LNCaP clone FGC (cell line): ENCODE data around the gene RNF141.

Source experiments
- DNase-seq: peaks from one replicate; pipeline ENCODE4 v3.0.0-alpha.2; 2011; ENCODE audit warnings: low read depth
- H3K4me3 ChIP-seq: 2 replicates; pipeline ENCODE4 v1.5.1; 2011; ENCODE audit warnings: mild to moderate bottlenecking, low read depth, low read length, control low read depth
- CTCF ChIP-seq: IDR thresholded peaks from 2 replicates; pipeline ENCODE4 v1.5.1; 2012; ENCODE audit warnings: mild to moderate bottlenecking; ENCODE audit not compliant: control insufficient read depth, insufficient read depth; ENCODE audit errors: extremely low read depth

Gene RNF141

DNA sequence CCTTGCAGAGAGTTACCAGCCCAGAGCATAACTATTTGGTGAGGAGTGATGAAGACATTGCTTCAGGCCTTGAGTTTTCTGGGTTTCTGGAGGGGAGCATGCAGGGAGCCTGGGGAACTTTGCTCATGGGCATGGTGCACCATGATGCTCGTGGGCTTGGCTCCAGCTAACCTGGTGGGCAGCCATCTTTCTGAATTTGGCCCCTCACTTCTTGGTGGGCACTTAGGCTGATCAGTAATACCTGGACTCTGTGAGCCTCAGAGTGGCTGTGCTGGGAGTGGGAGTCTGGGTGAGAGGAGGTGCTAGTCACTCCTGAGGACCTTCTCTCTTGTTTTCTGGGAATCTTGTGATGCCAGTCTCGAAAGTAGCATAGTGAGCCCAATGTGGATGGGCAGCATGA lies 55.3 kb downstream of the RNF141 start:
- no peak for TF ChIP-seq CTCF
- DNase-seq = no peak
- H3K4me3 ChIP-seq = no peak overlapping the region

DNA sequence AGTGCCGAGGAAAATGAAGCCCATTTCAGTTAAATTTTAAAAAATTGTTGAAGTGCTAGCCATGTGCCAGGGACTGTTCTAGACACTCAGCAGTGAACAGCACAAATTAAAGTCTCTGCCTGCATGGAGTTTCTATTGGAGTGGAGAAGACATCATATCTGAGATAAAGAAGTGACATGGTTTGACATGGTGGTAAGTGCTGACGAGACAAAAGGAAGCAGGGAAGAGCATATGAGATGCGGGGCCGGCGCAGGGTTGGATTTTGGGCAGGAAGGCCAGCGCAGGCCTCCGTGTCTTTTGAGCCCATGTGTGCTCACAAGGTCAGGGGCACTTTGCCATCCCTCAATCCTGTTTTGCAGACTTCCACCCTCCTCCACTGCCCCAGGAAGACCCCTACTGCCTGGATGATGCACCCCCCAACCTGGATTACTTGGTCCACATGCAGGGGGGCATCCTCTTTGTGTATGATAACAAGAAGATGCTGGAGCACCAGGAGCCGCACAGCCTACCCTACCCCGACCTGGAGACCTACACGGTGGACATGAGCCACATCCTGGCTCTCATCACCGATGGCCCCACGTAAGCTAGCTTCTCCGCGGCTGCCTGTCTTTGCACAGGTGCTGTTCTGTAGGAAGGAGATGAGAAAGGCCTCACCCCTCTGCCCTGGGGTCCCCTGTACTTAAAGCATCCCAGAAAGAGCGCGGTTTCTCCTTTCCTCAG lies 56.4 kb downstream of the RNF141 start:
- DNase-seq = no peak
- no peak for TF ChIP-seq CTCF
- no peak overlapping the region for H3K4me3 ChIP-seq

- no peak overlapping the region for H3K4me3 ChIP-seq
- DNase-seq = no peak
- no peak for TF ChIP-seq CTCF
Measured at GRCh38 chr11:10483584-10483983, 57.4 kb downstream of the RNF141 start.

DNA sequence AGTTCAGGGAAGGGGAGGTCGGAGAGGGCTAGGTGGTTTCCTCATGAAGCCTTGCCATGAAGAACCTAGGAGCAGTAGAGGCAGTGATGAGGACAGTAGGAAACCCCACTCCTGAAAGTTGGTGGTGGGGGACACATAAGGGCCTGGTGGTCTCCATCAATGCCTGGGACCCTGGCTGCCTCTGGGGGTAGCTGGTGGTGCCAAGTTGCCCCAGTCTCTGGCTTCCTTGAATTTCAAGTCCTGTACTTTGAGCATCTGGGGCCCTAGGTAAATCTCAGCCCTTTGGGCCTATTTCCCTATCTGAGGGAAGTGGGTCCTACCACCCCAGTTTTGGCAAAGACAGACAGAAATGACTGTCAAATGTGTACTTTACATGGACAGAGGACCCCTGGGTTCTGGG lies 57.8 kb downstream of the RNF141 start:
- DNase-seq = no peak
- no peak for TF ChIP-seq CTCF
- H3K4me3 ChIP-seq = no peak overlapping the region

- no peak overlapping the region for H3K4me3 ChIP-seq
- no peak for DNase-seq
- no peak for TF ChIP-seq CTCF
Measured at GRCh38 chr11:10481560-10482349, 59.2 kb downstream of the RNF141 start.

- no peak for TF ChIP-seq CTCF
- no peak overlapping the region for H3K4me3 ChIP-seq
- DNase-seq = no peak
Measured at GRCh38 chr11:10480760-10481159, 60.2 kb downstream of the RNF141 start.
